A549 treated with RU486 at 1 μM for 4 hours (cell line): ENCODE measurements around the gene ZDHHC20. TPM values are rescaled to one million over a fixed set of nuclear protein-coding genes. Genes with fewer than 3 reads are reported as not detected.

Source experiments
- total RNA-seq: library from RNA; stranded (reverse); fragments of 200-300 nt; extraction: Qiagen RNA extraction; gene quantifications from 5 replicates; pipeline ENCODE4 v1.2.3, GENCODE V29; 2022; ENCODE audit warnings: low read depth

Gene ZDHHC20, protein sequence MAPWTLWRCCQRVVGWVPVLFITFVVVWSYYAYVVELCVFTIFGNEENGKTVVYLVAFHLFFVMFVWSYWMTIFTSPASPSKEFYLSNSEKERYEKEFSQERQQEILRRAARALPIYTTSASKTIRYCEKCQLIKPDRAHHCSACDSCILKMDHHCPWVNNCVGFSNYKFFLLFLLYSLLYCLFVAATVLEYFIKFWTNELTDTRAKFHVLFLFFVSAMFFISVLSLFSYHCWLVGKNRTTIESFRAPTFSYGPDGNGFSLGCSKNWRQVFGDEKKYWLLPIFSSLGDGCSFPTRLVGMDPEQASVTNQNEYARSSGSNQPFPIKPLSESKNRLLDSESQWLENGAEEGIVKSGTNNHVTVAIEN
- total RNA-seq, result 7.5 to 21.4 TPM (median 19.6 TPM) in 5 replicates

DNA sequence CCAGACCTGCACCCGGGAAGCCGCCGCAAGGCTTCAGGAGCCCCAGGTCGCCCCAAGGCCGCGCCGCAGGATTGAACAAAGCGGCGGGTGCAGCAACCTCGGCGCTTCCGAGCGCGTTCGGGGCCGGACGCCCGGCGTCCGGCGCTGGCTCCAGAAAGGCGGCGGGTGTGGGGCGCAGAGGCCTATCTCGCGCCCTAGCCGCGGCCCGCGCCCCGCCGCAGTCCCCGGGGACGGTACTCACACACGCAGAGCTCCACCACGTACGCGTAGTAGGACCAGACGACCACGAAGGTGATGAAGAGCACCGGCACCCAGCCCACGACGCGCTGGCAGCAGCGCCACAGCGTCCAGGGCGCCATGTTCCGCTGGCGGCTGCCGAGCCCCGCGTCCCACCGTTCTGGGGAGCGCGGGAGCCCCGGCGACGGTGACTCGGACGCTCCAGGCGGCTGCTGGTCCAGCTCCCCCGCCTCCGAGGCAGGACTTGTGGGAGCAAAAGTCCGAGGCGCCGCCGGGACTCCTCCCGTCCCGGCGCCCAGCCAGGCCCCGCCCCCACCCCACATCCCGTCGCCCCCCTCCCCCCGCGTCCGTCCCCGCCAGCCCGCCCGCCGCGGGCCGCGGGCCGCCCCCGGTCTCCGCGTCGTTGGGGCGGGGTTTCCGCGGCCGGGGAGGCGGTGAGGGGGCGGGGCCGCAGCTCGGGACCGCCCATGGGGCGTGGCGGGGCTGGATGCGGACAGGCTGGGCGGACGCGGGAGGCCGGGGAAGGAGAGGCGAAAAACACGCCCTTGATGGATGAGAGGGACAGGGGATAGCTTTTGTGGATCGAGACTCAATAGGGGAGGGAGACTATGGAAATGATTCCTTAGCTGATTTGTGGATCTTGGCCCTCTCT, at the start of gene ZDHHC20:
Gene ZDHHC20, minus strand, starts transcription at position 491 of the 889 bp plus-strand sequence. Its CDS starts 132 bp downstream, at position 359.

Other genes starting within 250 kb of the ZDHHC20 start
- 11.5 to 18.4 TPM (median 17.0 TPM) in 5 replicates for gene MICU2, start 144.9 kb upstream of the ZDHHC20 start, total RNA-seq
- not detected in 5 replicates for gene FGF9, start 211.8 kb upstream of the ZDHHC20 start, total RNA-seq